Upper lobe of right lung (tissue), 1 donor: Measurements from ENCODE around the gene KCNMA1. TPM values are rescaled to one million over a fixed set of nuclear protein-coding genes. Genes with fewer than 3 reads are reported as not detected.

Experiments used
- ATAC-seq: fragments of 200-7000 bp; cut with Tn5 transposase; one replicate; pipeline ENCODE4 v1.9.1; 2020; ENCODE audit warnings: mild to moderate bottlenecking, moderate library complexity
- DNase-seq: peaks from one replicate; pipeline ENCODE4 v3.0.0-alpha.2; 2020
- H3K27ac ChIP-seq: fragments of 200-600 bp; one replicate; pipeline ENCODE4 v1.8.0; 2022
- H3K27me3 ChIP-seq: fragments of 200-600 bp; one replicate; pipeline ENCODE4 v1.8.0; 2022; ENCODE audit warnings: mild to moderate bottlenecking
- H3K36me3 ChIP-seq: fragments of 200-600 bp; one replicate; pipeline ENCODE4 v1.8.0; 2022
- H3K4me1 ChIP-seq: fragments of 200-600 bp; one replicate; pipeline ENCODE4 v1.8.0; 2022
- H3K4me3 ChIP-seq: fragments of 200-600 bp; one replicate; pipeline ENCODE4 v1.8.0; 2022; ENCODE audit warnings: mild to moderate bottlenecking
- H3K9me3 ChIP-seq: fragments of 200-600 bp; one replicate; pipeline ENCODE4 v1.8.0; 2022
- CTCF ChIP-seq: fragments of 200-600 bp; IDR thresholded peaks from one replicate; pipeline ENCODE4 v1.8.0; 2022; ENCODE audit warnings: antibody characterized with exemption
- intact Hi-C: fragments of 100-400 bp; cut with DNase I; formaldehyde crosslinking; loops from one replicate; pipeline ENCODE4 v1.11.0; 2022
- total RNA-seq: library from RNA; stranded (reverse); fragmentation: NEBNext Ultra II Directional; extraction: Animal tissue kit (Norgen Biotek cat#: 25700); gene quantifications from one replicate; pipeline ENCODE4 v1.2.1, GENCODE V29; 2021
- donor health status: DM: no; HTN: yes; CAD: no; lungs with severe emphysema.

Gene KCNMA1
- total RNA-seq, 1 donor from 2014 or later: 26.3 TPM

- Histone ChIP-seq H3K4me1 (no peaks in the 10 kb centered on the region), H3K9me3 (no peaks in the 10 kb centered on the region), H3K27ac (no peak overlapping the region), H3K36me3 (no peaks in the 10 kb centered on the region), H3K27me3 (peaks cover 3% of the 10 kb centered on the region), H3K4me3 (no peak overlapping the region)
- intact Hi-C loops: no loop called here
- DNase-seq (no peak), ATAC-seq (no peak)
- TF ChIP-seq CTCF: no peak
Observed at GRCh38 chr10:77457266-77457665, 180.3 kb downstream of the KCNMA1 start.

- intact Hi-C loops: no loop called here
- DNase-seq (no peak), ATAC-seq (no peak)
- no peaks in the 10 kb centered on the region for H3K4me1 ChIP-seq
- no peaks in the 10 kb centered on the region for H3K9me3 ChIP-seq
- TF ChIP-seq CTCF: no peak
- H3K27me3 ChIP-seq: peaks cover 3% of the 10 kb centered on the region
- no peak overlapping the region for H3K27ac ChIP-seq
- H3K36me3 ChIP-seq: no peaks in the 10 kb centered on the region
- H3K4me3 ChIP-seq: no peak overlapping the region
Observed at GRCh38 chr10:77456414-77456813, 181.2 kb downstream of the KCNMA1 start.

GRCh38 chr10:77455561-77455960 is 182.0 kb downstream of the KCNMA1 start:
- Histone ChIP-seq H3K4me3 (no peak overlapping the region), H3K4me1 (no peaks in the 10 kb centered on the region), H3K27ac (no peak overlapping the region), H3K9me3 (no peaks in the 10 kb centered on the region), H3K36me3 (no peaks in the 10 kb centered on the region), H3K27me3 (peaks cover 3% of the 10 kb centered on the region)
- no peak for ATAC-seq
- intact Hi-C loops: no loop called here
- TF ChIP-seq CTCF: no peak
- no peak for DNase-seq

GRCh38 chr10:77452952-77453564 is 184.6 kb downstream of the KCNMA1 start:
- H3K4me3 ChIP-seq: no peak overlapping the region
- intact Hi-C loops: no loop called here
- no peak for DNase-seq
- H3K9me3 ChIP-seq: no peaks in the 10 kb centered on the region
- TF ChIP-seq CTCF: no peak
- H3K4me1 ChIP-seq: no peaks in the 10 kb centered on the region
- H3K27me3 ChIP-seq: peaks cover 2% of the 10 kb centered on the region
- no peaks in the 10 kb centered on the region for H3K36me3 ChIP-seq
- no peak for ATAC-seq
- no peak overlapping the region for H3K27ac ChIP-seq

GRCh38 chr10:77451886-77452285 is 185.7 kb downstream of the KCNMA1 start:
- DNase-seq (no peak), ATAC-seq (no peak)
- H3K4me3 ChIP-seq: no peak overlapping the region
- no peak overlapping the region for H3K27ac ChIP-seq
- no peaks in the 10 kb centered on the region for H3K27me3 ChIP-seq
- no peaks in the 10 kb centered on the region for H3K9me3 ChIP-seq
- no peaks in the 10 kb centered on the region for H3K4me1 ChIP-seq
- intact Hi-C loops: no loop called here
- H3K36me3 ChIP-seq: no peaks in the 10 kb centered on the region
- TF ChIP-seq CTCF: no peak

GRCh38 chr10:77448226-77448625 is 189.4 kb downstream of the KCNMA1 start:
- Histone ChIP-seq H3K36me3 (no peaks in the 10 kb centered on the region), H3K4me3 (no peak overlapping the region), H3K9me3 (no peaks in the 10 kb centered on the region), H3K4me1 (no peaks in the 10 kb centered on the region), H3K27ac (no peak overlapping the region), H3K27me3 (no peaks in the 10 kb centered on the region)
- no peak for DNase-seq
- TF ChIP-seq CTCF: no peak
- no peak for ATAC-seq
- intact Hi-C loops: no loop called here
